Right cardiac atrium (tissue), 5 donors: Measurements from ENCODE around the gene ZNF792. TPM values are rescaled to one million over a fixed set of nuclear protein-coding genes. Genes with fewer than 3 reads are reported as not detected.
A peak's percentile ranks its signal among the peaks of the same experiment; 100 is the strongest.
"Not testable (repeated sequence)": the region's sequence is repeated elsewhere in the genome, so short reads cannot be mapped to it uniquely, and the experiment has no call there.

Experiments
- ATAC-seq, 2 donors: fragments of 200-7000 bp; cut with Tn5 transposase; one replicate each; pipeline versions ENCODE4 v1.8.0 to v1.9.1; 2020; ENCODE audit warnings: moderate library complexity in 2 of 2, mild to moderate bottlenecking in 1 of 2
- DNase-seq, 3 donors: peaks; one replicate each; pipeline ENCODE4 v3.0.0-alpha.2; 2020
- H3K27ac ChIP-seq: one replicate; pipeline ENCODE4 v1.5.1; 2013; ENCODE audit warnings: mild to moderate bottlenecking, low read length, control low read depth, moderate library complexity
- H3K27me3 ChIP-seq: one replicate; pipeline ENCODE4 v1.6.1; 2013; ENCODE audit not compliant: control insufficient read depth, insufficient read depth
- H3K4me1 ChIP-seq: one replicate; pipeline ENCODE4 v1.6.1; 2013; ENCODE audit warnings: low read length; ENCODE audit not compliant: control insufficient read depth, insufficient read depth
- H3K4me3 ChIP-seq: one replicate; pipeline ENCODE4 v1.5.1; 2013; ENCODE audit warnings: low read length, control low read depth
- H3K9me3 ChIP-seq: one replicate; pipeline ENCODE4 v1.6.1; 2013; ENCODE audit warnings: low read length; ENCODE audit not compliant: control insufficient read depth
- WGBS: extraction: QIAGEN DNeasy Blood & Tissue Kit; methylation state at CpG from one replicate; pipeline ENCODE4 v1.1.7; 2013; 5-methylcytosine and 5-hydroxymethylcytosine counted together
- intact Hi-C, 4 donors: fragments of 100-400 bp; cut with DNase I; formaldehyde crosslinking; loops; one replicate each; pipeline versions ENCODE4 v1.11.0 to v1.14.0; 2022 to 2023
- long read RNA-seq, 4 donors: library from polyadenylated mRNA; unstranded; transcript quantifications; one replicate each; pipeline ENCODE4 v2.0.0, GENCODE V29; 2020 to 2021
- polyA plus RNA-seq: library from polyadenylated mRNA; stranded (reverse); fragments of 200-250 nt; gene quantifications from one replicate; pipeline ENCODE4 v1.2.3, GENCODE V29; 2013
- total RNA-seq, 4 donors: library from RNA; stranded (reverse); fragmentation: NEBNext Ultra II Directional; extraction: Animal tissue kit (Norgen Biotek cat#: 25700); gene quantifications; one replicate each; pipeline ENCODE4 v1.2.1, GENCODE V29; 2021
- donor health status: healthy with polysubstance abuse.
- donor health status: DM: no; HTN: yes; CAD: no.
- donor health status: DM: no; HTN: no; CAD: no.
- donor health status: DM: no; HTN: yes; CAD: no; lungs with severe emphysema.
- donor health status: DM: yes; HTN: yes; CAD: no.

The ZNF792 gene
- 1 to 10 TPM; 3.3 to 5.1 (median 4.3) TPM for total RNA-seq
- 1.1 TPM for polyA plus RNA-seq
- long read RNA-seq, donor 1, partial matches to known transcripts = 0 of 5 reads
- long read RNA-seq, donor 1, other reads (novel, unspliced or antisense) = 1 of 5 reads
- long read RNA-seq, donor 2, partial matches to known transcripts = 0 of 3 reads
- long read RNA-seq, donor 2, other reads (novel, unspliced or antisense) = 0 of 3 reads
- long read RNA-seq, donor 3, transcript ZNF792-201 (4 exons, 3,888 nt) = major isoform, 7 of 10 reads
- long read RNA-seq, donor 3, partial matches to known transcripts = 3 of 10 reads
- long read RNA-seq, donor 3, other reads (novel, unspliced or antisense) = 0 of 10 reads
- long read RNA-seq, donor 4, partial matches to known transcripts = 0 of 4 reads
- long read RNA-seq, donor 4, other reads (novel, unspliced or antisense) = 2 of 4 reads

GRCh38 chr19:34963573-34964406, at the start of gene ZNF792:
Gene ZNF792 (minus strand): TSS chr19:34964229. CDS start chr19:34963662, 567 bp downstream.
- Histone ChIP-seq H3K4me1 (peaks cover 7% of the 10 kb centered on the region), H3K9me3 (peaks cover 17% of the 10 kb centered on the region), H3K27me3 (no peaks in the 10 kb centered on the region), H3K27ac (peak within 1 kb of the TSS; percentile 73), H3K4me3 (peak within 1 kb of the TSS; percentile 87)
- peak; percentile 73 to 92 (median 89) for DNase-seq
- WGBS = under 1% methylated on average over 78 of the region's 78 CpGs
- ATAC-seq = peak; percentile 81 to 90
- intact Hi-C loops = no loop called here

- H3K4me3 ChIP-seq = no peak overlapping the region
- intact Hi-C loops = loop anchor here (1.0 to 5.0 kb wide), 3 partner anchors 40 to 41 kb away; no protein-coding TSS in a partner anchor
- DNase-seq (peak; percentile 78 to 93 (median 91)), ATAC-seq (peak; percentile 60 to 80)
- no peaks in the 10 kb centered on the region for H3K27me3 ChIP-seq
- 50% methylated on average over 32 of the region's 32 CpGs for WGBS
- H3K9me3 ChIP-seq = no peaks in the 10 kb centered on the region
- no peaks in the 10 kb centered on the region for H3K4me1 ChIP-seq
- H3K27ac ChIP-seq = no peak overlapping the region
Measured at GRCh38 chr19:35013041-35013819, 49.2 kb upstream of the ZNF792 start.

- ATAC-seq = no peak
- Histone ChIP-seq H3K4me3 (no peak overlapping the region), H3K4me1 (no peaks in the 10 kb centered on the region), H3K27ac (no peak overlapping the region), H3K27me3 (no peaks in the 10 kb centered on the region), H3K9me3 (no peaks in the 10 kb centered on the region)
- intact Hi-C loops = loop anchor here in 3 of 4 donors (2.0 to 5.0 kb wide), 2 partner anchors 39 to 40 kb away; no protein-coding TSS in a partner anchor
- peak in 2 of 3 donors; percentile 48 to 50 for DNase-seq
- 76% methylated on average over 18 of the region's 18 CpGs for WGBS
Measured at GRCh38 chr19:35011737-35012682, 48.0 kb upstream of the ZNF792 start.

- Histone ChIP-seq H3K9me3 (no peaks in the 10 kb centered on the region), H3K4me3 (no peak overlapping the region), H3K27me3 (no peaks in the 10 kb centered on the region), H3K27ac (no peak overlapping the region), H3K4me1 (no peaks in the 10 kb centered on the region)
- DNase-seq (peak in 2 of 3 donors; percentile 47 to 54), ATAC-seq (no peak)
- WGBS = 78% methylated on average over 13 of the region's 13 CpGs
- intact Hi-C loops = loop anchor here in 2 of 4 donors (5.0 kb wide), 1 partner anchor 39 kb away; no protein-coding TSS in a partner anchor
Measured at GRCh38 chr19:35011091-35011689, 47.2 kb upstream of the ZNF792 start.

- Histone ChIP-seq H3K27ac (no peak overlapping the region), H3K27me3 (no peaks in the 10 kb centered on the region), H3K4me1 (no peaks in the 10 kb centered on the region), H3K4me3 (no peak overlapping the region), H3K9me3 (no peaks in the 10 kb centered on the region)
- DNase-seq (peak in 1 of 3 donors; percentile 36), ATAC-seq (no peak)
- 89% methylated on average over 36 of the region's 36 CpGs for WGBS
- intact Hi-C loops = loop anchor here in 2 of 4 donors (5.0 kb wide), 1 partner anchor 37 kb away; no protein-coding TSS in a partner anchor
Measured at GRCh38 chr19:35009424-35010415, 45.7 kb upstream of the ZNF792 start.

- intact Hi-C loops = no loop called here
- DNase-seq = peak; percentile 78 to 81 (median 80)
- Histone ChIP-seq H3K27ac (no peak overlapping the region), H3K4me1 (no peaks in the 10 kb centered on the region), H3K27me3 (no peaks in the 10 kb centered on the region), H3K9me3 (no peaks in the 10 kb centered on the region), H3K4me3 (no peak overlapping the region)
- 72% methylated on average over 12 of the region's 12 CpGs for WGBS
- ATAC-seq = peak; percentile 42 to 83
Measured at GRCh38 chr19:35008891-35009341, 44.9 kb upstream of the ZNF792 start.

- intact Hi-C loops, H3K4me3 ChIP-seq: not testable (repeated sequence)
Measured at GRCh38 chr19:35007427-35007826, 43.4 kb upstream of the ZNF792 start.

GRCh38 chr19:35006999-35007365, 43.0 kb upstream of the ZNF792 start:
- no peak overlapping the region for H3K4me3 ChIP-seq
- WGBS = 98% methylated on average over 5 of the region's 5 CpGs
- no peaks in the 10 kb centered on the region for H3K27me3 ChIP-seq
- ATAC-seq (no peak), DNase-seq (no peak)
- H3K4me1 ChIP-seq = peaks cover 7% of the 10 kb centered on the region
- no peak overlapping the region for H3K27ac ChIP-seq
- intact Hi-C loops = no loop called here
- no peaks in the 10 kb centered on the region for H3K9me3 ChIP-seq

More at GRCh38 chr19:35007427-35007826, 43.4 kb upstream of the ZNF792 start:
- ATAC-seq, H3K27me3 ChIP-seq, H3K9me3 ChIP-seq, H3K4me1 ChIP-seq, H3K27ac ChIP-seq: not testable (repeated sequence)
- 97% methylated on average over 8 of the region's 8 CpGs for WGBS
- peak in 1 of 3 donors; percentile 4 for DNase-seq
